HG02943 (cell line): Measurements from ENCODE around the gene LAMTOR3.
"Not testable (repeated sequence)": the region's sequence is repeated elsewhere in the genome, so short reads cannot be mapped to it uniquely, and the experiment has no call there.

ENCODE experiments used
- ATAC-seq: cut with Tn5 transposase; IDR thresholded peaks from one replicate; pipeline ENCODE4 v1.9.1; 2021; ENCODE audit warnings: mild to moderate bottlenecking, low read depth, moderate library complexity; ENCODE audit not compliant: unreplicated experiment

Gene LAMTOR3

DNA sequence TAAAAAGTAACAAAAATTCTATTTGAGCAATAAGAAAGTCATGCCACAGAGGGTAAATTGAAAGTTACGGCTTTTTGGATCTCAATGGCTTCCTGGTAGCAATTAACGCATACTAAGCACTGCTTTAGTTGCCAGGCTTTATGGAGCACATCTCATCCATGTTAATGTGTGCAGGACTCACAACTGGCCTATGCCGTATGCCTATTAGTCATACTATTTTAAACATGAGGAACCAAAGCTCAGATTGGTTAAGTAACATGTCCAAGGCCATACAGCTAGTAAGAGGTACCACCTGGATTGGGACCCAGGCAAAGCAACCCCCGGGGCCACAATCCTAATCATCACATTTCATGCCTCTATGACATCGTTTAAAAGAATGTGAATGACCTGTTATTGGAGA is 60.5 kb downstream of the LAMTOR3 start:
- ATAC-seq = no peak

DNA sequence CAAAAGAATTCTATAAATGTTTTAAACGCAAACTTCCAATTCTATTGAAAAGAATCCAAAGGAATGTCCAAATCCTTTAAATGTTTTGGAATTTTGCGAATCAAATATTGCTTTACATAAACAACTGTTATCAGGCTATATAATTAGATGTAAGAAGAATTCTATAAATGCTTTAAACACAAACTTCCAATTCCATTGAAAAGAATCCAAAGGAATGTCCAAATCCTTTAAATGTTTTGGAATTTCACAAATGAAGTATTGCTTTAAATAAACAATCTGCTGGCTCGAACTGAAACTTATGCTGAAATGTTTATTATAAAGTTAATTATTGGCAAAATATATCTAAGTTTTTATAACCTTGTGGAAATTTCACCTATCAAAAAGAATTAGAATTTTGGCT is 61.5 kb downstream of the LAMTOR3 start:
- ATAC-seq = no peak

DNA sequence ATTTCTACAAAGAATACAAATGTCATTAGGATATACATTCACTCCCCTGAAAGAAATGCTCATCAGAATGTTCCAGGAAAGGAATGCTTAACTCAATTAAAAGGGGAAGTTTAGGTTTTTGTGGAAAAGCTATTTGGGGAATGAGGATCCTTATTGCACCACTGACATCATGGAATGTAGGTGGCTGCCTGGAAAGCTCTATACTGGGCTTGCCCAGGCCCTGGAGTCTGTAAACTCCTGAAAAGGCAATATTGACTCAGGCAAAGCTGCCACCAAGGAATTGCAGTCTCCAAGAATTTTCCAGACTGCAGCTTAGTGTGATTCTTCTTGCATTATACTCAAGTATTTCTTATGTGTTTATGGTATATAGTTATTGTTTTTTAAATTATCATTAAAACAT is 61.9 kb downstream of the LAMTOR3 start:
- ATAC-seq = no peak

DNA sequence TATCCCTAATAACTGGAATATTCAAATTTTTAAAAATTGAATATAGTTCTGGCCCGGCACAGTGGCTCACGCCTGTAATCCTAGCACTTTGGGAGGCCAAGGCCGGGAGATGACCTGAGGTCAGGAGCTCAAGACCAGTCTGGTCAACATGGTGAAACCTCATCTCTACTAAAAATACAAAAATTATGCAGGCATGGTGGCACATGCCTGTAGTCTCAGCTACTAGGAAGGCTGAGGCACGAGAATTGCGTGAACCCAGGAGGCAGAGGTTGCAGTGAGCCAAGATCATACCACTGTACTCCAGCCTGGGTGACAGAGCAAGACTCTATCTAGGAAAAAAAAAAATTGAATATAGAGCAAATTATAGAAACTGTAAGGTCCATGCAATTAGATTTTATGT is 64.2 kb downstream of the LAMTOR3 start:
- not testable (repeated sequence) for ATAC-seq

- no peak for ATAC-seq
Measured at GRCh38 chr4:99828477-99828876, 65.8 kb downstream of the LAMTOR3 start.
